GM21515 (cell line): ENCODE data around the gene TRAF3IP3.
"Not testable (repeated sequence)": the region's sequence is repeated elsewhere in the genome, so short reads cannot be mapped to it uniquely, and the experiment has no call there.

Experiments
- ATAC-seq: cut with Tn5 transposase; IDR thresholded peaks from one replicate; pipeline ENCODE4 v1.9.1; 2021; ENCODE audit not compliant: unreplicated experiment

TRAF3IP3 gene

DNA sequence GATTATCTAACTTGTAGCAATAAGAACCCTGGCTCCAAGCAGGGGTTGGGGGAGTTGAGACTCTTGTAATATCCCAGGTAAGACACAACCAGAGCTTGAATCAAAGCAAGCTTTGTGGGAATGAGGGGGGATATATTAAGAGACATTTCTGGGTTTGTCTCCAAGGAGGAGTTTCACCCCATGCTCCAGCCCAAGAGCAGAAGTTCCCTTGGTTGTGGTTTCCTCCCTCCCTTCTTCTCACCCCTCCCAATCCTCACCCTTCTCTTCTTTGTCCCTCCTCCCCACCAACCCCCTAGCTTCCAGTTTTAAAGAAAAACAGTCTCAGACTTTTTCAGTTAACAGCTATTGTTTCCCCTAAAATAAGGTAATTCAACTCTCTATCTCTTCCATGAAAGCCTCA, 11.9 kb downstream of the TRAF3IP3 start:
- no peak for ATAC-seq

DNA sequence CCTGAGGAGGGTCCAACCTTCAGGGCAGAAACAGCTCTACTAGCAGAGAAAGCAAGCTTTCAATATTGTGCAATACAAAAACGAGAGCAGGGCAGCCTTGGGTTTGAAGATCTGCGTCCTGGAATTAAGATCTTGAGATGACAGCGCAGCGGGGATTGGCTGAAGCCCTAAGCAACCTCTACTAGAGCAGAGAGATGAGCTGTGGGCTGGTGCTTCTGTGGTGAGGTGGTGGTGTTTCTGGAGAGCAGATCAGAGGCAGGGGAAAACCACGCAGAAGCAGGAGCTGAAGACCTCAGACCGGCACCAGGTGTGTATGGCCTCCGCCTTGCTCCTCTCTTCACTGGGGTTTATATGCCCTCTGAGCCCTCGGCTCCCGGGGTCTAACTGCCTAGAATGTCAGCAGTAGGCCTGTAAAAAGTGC, 12.5 kb downstream of the TRAF3IP3 start:
- ATAC-seq = peak; percentile 87

DNA sequence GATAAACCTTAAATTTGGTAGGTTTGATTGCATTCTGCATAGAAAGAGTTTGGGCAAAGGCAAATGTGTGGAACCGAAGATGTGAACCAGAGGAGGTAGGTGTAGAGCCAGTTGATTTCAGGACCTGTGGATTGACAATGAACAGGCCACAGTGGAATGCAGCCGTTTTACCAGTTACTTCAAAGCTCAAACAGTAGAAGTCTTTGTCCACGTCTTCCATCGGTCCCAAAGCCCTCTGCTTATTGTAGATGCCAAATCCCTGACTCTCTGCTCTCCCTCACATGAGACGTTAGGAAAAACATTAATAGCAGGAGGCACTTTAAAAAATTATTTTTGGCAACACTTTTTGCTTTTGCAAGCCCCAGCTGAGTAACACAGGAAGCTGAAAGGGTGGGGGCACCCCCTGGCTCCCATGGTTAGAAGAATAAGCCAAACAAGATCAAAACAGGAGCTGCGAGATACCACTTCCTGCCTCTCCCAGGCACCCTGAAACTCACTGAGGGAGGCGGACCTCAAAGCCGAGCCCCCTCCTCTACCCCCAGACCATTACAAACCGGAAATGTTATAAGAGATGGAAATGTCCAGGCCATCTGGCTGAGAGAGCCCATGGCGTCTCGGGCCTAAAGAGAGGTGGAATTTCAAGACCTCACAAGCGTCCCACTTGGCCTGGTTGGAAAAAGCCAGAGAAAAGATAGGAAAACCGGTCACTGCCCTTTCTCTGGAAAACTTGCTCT, 13.5 kb downstream of the TRAF3IP3 start:
- peak; percentile 78 for ATAC-seq

DNA sequence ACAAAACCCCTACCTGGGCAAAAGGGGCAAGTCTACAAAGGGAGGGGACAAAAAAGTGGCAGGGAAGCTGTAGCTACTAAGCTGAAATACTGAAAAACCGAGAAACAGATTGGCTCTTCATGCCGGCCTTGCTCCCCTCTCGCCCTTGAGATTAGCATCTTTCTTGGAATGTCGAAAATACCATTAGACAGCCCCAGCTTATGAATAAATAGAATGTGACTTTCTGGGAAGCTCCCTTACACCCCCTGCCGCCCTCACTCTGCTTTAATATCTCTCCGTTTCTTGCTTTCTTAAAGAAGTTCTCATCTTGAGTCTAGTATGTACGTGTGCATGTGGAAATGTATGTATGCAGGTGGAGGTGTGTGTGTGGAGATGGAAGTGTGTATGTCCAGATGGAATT, 14.1 kb downstream of the TRAF3IP3 start:
- ATAC-seq = no peak

DNA sequence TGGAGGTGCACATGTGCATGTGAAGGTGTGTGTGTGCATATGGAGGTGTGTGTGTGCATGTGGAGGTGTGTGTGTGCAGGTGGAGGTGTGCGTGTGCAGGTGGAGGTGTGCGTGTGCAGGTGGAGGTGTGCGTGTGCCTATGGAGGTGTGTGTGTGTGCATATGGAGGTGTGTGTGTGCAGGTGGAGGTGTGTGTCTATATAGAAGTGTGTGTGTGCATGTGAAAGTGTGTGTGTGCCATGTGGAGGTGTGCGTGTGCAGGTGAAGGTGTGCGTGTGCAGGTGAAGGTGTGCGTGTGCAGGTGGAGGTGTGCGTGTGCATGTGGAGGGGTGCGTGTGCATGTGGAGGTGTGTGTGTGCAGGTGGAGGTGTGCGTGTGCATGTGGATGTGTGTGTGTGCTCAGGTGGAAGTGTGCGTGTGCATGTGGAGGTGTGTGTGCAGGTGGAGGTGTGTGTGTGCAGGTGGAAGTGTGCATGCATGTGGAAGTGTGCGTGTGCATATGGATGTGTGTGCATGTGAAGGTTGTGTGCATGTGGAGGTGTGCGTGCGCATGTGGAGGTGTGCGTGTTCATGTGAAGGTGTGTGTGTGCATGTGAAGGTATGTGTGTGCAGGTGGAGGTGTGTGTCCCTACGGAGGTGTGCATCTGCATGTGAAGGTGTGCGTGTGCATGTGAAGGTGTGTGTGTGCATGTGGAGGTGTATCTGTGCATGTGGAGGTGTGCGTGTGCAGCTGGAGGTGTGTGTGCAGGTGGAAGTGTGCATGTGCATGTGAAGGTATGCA, 15.0 kb downstream of the TRAF3IP3 start:
- ATAC-seq = no peak

DNA sequence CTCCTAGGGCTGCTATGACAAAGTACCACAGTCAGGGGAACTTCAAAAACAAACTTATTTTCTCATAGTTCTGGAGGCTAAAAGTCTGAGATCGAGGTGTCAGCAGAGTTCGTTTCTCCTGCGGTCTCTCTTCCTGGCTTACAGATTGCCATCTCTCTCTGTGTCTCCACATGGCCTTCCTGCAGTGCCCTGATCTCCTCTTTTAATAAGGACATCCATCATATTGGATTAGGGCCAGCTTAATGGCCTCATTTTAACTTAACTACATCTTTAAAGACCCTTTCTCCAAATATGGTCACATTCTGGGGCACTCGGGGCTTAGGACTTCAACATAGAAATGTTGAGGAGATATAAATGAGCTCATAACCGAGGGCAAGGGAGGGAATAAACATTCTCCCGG, 16.3 kb downstream of the TRAF3IP3 start:
- no peak for ATAC-seq

DNA sequence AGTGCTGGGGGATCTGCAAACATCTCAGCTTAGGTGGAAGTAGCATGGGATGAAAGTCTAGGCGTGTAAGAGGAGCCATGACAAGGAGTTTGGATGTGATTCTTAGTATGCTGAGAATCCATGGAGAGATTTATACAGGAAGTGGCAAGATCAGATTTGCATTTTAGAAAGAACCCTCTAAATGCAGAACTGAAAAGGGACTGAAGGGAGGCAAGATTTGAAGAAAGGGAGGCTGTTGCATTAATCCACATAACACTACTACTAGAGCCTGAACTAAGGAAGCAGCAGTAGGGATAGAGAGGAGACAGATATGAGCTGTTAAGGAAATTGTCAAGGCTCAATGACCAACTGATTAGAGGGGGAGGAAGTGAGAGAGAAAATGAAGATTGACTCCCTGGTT, 18.7 kb downstream of the TRAF3IP3 start:
- ATAC-seq = peak; percentile 60

DNA sequence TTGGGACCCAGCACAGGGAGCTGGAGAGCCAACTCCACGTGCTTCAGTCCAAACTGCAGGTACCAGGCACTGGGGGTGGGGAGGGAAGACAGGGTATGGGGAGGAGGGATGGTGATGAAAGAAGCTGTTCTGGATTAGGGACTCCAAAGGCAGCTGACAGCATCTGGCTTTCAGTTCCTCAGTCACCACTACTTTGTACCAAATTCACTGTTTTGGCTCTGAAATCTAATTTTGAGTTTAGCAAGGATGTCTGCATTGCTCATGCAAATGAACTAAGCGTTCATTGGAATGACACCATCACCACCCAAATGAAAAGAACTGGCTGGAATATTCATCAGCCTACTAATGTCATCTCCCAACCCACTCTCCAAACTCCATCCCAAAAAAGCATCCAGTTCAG, 19.8 kb downstream of the TRAF3IP3 start:
- no peak for ATAC-seq

DNA sequence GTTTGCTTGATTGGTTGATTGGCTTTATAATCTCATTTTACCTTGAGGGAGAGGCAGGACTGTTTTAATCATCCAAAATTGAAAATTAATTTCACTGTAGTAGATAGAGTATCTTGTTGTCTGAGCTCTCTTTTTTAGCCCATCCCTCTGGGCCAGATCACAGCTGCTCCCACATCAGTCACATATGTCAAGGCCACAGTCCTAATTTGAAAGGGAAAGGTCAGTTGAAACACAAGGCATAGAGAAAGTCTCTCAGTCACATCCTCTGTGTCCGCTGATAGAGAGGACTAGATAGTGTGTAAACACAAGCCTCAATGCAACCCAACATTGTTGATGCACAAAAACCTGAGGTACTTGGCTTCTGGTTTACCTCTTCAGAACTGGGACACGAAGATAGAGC, 21.7 kb downstream of the TRAF3IP3 start:
- ATAC-seq = no peak

DNA sequence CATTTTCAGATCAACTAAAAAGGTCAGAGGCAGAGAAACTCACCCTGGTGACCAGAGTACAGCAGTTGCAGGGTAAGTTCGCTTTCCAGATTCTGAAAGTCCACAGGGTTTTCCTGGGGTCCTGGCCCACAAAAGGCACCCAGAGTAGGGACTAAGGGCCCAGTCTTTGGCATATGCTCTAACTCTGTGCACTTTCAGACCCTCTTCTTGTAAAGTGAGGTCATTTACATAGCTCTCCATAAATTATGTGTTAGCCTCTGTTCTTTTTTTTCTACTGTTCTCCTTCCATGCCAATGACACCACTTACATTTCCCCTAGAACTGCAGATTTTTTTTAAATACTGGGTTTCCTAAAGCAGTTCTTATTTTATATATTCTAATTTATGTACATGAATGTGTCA, 22.2 kb downstream of the TRAF3IP3 start:
- ATAC-seq = no peak

DNA sequence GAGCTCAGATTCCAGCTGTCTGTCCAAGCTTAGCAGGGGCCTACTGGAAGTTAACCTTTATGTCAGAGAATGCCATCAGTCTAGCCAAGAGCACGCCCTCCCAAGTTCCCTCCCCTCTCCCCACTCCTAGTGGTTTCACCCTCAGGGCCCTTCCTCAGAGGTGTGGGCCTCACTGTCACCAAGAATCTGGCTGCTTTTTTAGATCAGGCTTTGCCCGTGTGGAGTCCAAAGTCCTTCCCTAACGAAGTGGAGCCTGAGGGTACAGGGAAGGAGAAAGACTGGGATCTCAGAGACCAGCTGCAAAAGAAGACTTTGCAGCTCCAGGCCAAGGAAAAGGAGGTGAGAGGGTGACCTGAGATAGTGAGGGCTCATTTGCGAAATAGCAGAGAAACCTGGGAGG, 24.4 kb downstream of the TRAF3IP3 start:
- no peak for ATAC-seq

DNA sequence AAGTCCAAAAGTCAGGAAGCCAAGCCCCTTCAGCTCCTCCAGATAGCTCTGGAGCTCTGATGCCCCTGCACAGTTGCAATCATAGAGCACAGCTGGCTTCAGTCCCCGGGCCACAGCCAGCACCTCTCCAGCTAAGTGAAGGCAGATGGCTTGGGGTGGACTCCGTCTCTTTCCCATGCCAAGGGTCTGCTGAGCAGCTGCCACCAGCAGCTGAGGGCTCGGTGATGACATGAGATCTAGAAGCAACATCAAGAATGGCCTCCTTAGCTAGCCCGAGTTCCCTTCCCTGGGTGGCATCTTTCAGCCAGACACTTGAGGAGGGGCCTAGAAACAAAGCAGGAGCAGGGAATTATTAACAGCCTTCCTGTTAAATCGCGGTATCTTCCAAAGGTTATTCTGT, 27.5 kb downstream of the TRAF3IP3 start:
- ATAC-seq = no peak

DNA sequence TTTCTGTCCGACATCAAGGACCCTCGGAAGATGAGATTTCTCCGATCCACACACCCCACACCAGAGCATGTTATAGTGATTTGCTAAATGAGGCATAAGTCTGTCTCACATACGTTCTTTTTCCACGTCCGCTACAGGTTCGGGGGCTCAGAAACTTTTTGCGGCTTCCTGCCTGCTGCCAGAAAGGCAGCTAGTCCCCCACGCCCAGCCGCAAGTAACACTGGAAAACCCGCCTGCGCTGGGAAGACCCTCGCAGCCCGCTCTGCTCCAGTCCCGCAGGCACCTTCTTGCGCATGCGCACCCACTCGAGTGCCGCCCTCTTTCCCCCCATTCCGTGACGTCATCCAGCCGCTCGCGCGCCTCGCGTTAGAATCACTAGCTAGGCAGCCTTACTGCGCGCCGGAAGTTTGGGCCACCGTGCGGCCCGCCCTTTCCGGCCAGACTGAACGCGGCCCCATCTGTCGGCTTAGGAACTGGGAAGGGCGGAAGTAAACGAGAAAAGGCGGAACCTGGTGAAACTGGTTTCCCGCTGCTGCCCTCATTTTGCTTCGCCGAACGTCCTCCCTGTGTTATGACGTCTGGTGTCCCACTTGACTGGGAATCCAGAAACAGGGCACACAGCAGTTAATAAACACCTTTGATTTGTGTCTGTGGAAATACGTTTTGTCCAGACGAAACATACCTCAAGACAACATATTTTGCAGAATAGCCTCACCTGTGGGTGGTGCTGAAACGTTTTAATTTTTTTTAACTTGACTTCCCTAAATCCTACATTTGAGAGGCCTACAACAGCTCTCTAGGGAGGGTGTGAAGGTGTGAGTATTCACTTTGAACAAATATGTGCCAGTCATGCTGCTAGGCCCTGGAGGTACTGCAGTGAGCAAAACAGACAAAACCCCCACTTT, 28.7 kb downstream of the TRAF3IP3 start, which contains the start of gene C1orf74:
TSS of gene C1orf74 (minus strand) at position 295 of the 905 bp plus-strand sequence. CDS start 925 bp downstream, outside the sequence.
- peak; percentile 99 for ATAC-seq

DNA sequence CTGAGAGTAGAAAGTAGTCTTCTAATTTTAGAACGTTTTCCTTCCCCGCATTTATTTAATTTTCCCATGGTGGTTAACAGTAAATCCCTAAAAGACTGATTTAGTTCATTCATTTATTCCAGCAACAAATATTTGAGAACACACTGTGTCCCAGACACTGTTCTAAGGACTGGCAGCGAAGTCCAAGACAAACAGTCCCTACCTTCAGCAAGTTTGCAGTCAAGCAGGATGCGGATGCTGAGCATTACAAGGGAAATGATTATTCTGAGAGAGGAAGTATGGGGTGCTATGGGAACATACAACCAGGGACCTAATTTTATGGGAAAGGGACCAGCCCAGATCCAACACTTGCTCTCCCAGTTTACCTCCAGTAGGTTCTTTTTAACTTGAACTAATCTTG, 29.7 kb downstream of the TRAF3IP3 start:
- no peak for ATAC-seq

DNA sequence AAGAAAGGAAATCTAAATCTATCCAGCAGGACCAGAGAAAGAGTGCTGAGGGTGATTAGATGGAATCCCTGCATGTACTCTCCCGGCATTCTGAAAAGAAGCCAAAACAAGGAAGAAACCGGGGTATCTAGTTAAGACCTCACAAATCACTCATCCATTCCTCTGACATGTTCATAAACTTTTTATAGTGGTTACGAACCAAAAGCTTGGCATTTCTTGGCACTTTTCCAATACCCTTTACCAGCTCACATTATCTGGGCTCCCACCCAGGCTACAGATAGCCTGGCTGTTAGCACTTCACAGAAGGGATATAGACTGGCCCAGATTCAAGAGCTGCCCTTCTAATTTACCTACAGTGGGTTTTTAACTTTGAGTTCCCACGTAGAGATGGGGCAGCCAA, 30.3 kb downstream of the TRAF3IP3 start:
- ATAC-seq = no peak

DNA sequence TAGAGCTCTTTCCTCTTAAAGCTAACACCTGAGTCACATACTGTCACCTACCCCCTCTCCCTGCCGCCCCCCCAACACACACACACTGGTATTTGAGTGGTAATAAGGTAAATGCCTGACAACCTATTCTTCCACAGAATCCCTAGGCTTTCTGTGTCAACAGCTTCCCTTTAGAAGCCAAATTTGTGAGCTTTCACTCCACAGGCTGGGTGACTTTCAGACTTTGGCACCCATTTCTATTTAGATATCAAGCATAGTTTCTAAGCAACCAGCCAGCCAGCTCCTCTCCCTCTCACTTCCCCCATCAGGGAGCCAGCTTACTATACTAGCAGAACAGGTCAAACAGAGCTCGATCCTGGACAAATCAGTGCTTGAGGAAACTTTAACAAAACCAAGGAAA, 31.7 kb downstream of the TRAF3IP3 start:
- no peak for ATAC-seq

DNA sequence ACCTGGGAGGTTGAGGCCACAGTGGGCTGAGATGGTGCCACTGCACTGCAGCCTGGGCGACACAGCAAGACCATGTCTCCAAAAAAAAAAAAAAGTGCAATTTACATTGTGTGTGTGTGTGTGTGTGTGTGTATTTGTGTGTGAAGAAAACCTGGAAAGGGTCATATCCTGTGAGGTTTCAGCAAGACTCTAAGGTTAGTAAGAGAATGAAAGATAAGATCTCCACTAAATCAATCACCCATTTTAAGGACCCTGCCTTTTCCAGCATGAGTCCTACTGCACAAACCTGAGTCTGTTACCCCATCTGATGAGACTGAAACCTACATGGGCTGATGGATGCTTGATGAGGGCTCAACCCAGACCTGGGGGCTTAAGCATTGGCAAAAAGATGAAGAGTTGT, 33.4 kb downstream of the TRAF3IP3 start:
- ATAC-seq = no peak

DNA sequence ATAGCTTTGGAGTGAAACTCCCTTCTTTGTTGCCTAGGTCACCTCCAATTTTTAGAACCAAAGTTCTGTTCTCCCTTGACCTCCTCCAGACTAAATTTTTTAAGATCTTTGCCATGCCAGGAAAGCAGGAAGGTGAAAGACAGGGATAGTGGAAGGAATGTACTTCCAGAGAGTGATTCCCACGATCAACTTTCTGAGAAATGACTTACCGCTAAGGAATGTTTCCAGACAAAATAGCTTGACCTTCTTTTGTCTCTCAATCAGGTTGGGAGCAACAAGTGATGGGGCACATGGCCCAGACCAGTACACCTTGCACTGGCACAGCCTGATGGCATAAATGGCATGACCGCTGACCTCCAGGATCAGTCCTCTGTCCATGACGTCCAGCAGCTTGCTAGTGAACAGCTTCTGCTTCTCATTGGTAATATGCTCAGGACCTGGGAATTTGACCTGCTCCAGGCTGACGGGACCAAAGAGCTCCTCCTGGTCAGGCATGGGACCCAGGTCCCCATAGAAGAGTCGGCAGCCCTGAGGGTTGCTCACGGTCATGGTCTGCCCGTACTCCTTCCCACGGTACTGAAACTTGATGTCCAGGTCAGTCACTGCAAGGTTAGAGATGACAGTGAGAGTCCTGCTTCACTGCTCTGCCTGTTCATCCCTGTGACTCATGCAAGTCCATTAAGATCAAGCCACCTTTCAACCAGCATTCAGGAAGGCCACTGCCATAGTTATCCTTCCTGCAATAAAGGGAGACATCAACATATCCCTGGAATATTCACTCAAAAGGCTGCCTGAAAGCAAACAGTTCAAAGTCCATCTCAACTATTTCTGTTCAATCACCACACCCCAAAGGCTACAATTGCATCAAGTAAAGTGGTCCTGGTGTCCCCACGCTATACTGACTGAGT, 34.7 kb downstream of the TRAF3IP3 start:
- no peak for ATAC-seq

DNA sequence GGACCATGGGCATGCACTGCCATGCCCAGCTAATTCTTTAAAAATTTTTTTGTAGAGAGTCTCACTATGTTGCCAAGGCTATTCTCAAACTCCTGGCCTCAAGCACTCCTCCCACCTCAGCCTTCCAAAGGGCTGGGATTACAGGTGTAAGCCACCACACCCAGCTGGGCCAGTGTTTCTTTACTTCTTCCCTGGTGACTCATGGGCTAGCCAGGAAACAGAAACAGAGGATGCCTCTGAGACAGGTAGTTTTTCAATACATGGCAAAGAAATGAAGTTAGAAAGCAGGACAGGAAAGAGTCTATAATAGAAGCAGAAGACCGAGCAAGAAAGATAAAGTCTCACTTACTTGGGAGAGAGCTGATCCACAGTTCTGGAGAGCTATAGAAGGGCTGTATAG, 36.1 kb downstream of the TRAF3IP3 start:
- no peak for ATAC-seq

DNA sequence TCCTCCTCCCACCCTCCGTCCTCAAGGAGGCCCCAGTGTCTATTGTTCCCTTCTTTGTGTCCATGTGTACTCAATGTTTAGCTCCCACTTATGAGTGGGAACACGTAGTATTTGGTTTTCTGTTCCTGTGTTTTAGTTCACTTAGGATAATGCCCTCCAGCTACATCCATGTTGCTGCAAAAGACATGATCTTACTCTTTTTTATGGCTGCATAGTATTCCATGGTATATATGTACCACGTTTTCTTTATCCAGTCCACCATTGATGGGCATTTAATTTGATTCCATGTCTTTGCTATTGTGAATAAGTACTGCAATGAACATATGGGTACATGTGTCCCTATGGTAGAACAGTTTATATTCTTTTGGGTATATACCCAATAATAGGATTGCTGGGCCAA, 37.9 kb downstream of the TRAF3IP3 start:
- not testable (repeated sequence) for ATAC-seq
